IMR-90 (cell line): ENCODE measurements around the gene SHISA8. TPM values are rescaled to one million over a fixed set of nuclear protein-coding genes. Genes with fewer than 3 reads are reported as not detected.

ENCODE experiments used
- ATAC-seq: fragments of 200-7000 bp; cut with Tn5 transposase; 2 replicates; pipeline ENCODE4 v1.9.1; 2020; ENCODE audit warnings: low read depth, mild to moderate bottlenecking, moderate library complexity
- BruUV-seq: library from RNA; stranded (reverse); fragments of 400-500 nt; replicated peaks from 2 replicates; lab custom pipeline; 2021; lab: Mats Ljungman, UMichigan
- CTCF ChIA-PET: fragments of 300-600 bp; formaldehyde crosslinking; extraction: SDS; loops from one replicate; lab custom pipeline; 2021; ENCODE audit warnings: antibody characterized with exemption; lab: Yijun Ruan, JAX
- POLR2A ChIA-PET: fragments of 300-600 bp; sonication (Branson Sonifier 250); formaldehyde crosslinking; loops from one replicate; lab custom pipeline; 2022; ENCODE audit warnings: antibody characterized with exemption; ENCODE audit not compliant: unreplicated experiment; lab: Charles Lee
- DNase-seq: peaks from one replicate; pipeline ENCODE4 v3.0.0; 2013
- H2AFZ ChIP-seq: replicated peaks from 2 replicates; pipeline ENCODE3; 2013; ENCODE audit warnings: low read length, mild to moderate bottlenecking; ENCODE audit not compliant: poor library complexity
- H2AK5ac ChIP-seq: 2 replicates; pipeline ENCODE4 v1.6.1; 2013; ENCODE audit warnings: low read depth, low read length, inconsistent platforms
- H2AK9ac ChIP-seq: replicated peaks from 2 replicates; pipeline ENCODE3; 2013; ENCODE audit warnings: mild to moderate bottlenecking, low read depth, low read length, moderate library complexity; ENCODE audit not compliant: poor library complexity
- H2BK120ac ChIP-seq: 2 replicates; pipeline ENCODE4 v1.6.1; 2013; ENCODE audit warnings: low read depth, low read length, inconsistent platforms
- H2BK15ac ChIP-seq: 3 replicates; pipeline ENCODE4 v1.6.1; 2013; ENCODE audit warnings: low read depth, low read length, inconsistent platforms
- H2BK20ac ChIP-seq: 2 replicates; pipeline ENCODE4 v1.6.1; 2013; ENCODE audit warnings: low read depth, mild to moderate bottlenecking, inconsistent platforms, low read length, moderate library complexity
- H2BK5ac ChIP-seq: 2 replicates; pipeline ENCODE4 v1.6.1; 2013; ENCODE audit warnings: mild to moderate bottlenecking, low read depth, low read length, inconsistent platforms; ENCODE audit not compliant: poor library complexity, severe bottlenecking
- H3K14ac ChIP-seq: replicated peaks from 2 replicates; pipeline ENCODE4 v1.6.1; 2013; ENCODE audit warnings: low read depth, low read length, inconsistent platforms
- H3K18ac ChIP-seq: 2 replicates; pipeline ENCODE4 v1.6.1; 2013; ENCODE audit warnings: low read depth, low read length, control low read depth
- H3K23ac ChIP-seq: 2 replicates; pipeline ENCODE4 v1.6.1; 2013; ENCODE audit warnings: low read depth, low read length, inconsistent platforms
- H3K27ac ChIP-seq: 2 replicates; pipeline ENCODE4 v1.5.1; 2013; ENCODE audit warnings: mild to moderate bottlenecking, control low read depth, low read length; ENCODE audit not compliant: insufficient read depth
- H3K27me3 ChIP-seq: 2 replicates; pipeline ENCODE4 v1.6.1; 2013; ENCODE audit warnings: low read length; ENCODE audit not compliant: control insufficient read depth, insufficient read depth
- H3K36me3 ChIP-seq: 2 replicates; pipeline ENCODE4 v1.6.1; 2013; ENCODE audit warnings: low read length, mixed read lengths; ENCODE audit not compliant: control insufficient read depth, insufficient read depth
- H3K4ac ChIP-seq: 2 replicates; pipeline ENCODE4 v1.6.1; 2013; ENCODE audit warnings: low read depth, low read length, inconsistent platforms
- H3K4me1 ChIP-seq: 2 replicates; pipeline ENCODE4 v1.6.1; 2013; ENCODE audit warnings: low read length, mixed read lengths; ENCODE audit not compliant: control insufficient read depth, insufficient read depth
- H3K4me2 ChIP-seq: 2 replicates; pipeline ENCODE4 v1.6.1; 2013; ENCODE audit warnings: low read depth, mild to moderate bottlenecking, control low read depth, low read length, moderate library complexity
- H3K4me3 ChIP-seq: 2 replicates; pipeline ENCODE4 v1.5.1; 2013; ENCODE audit warnings: low read depth, mild to moderate bottlenecking, control low read depth, low read length, moderate library complexity; ENCODE audit not compliant: insufficient read depth
- H3K56ac ChIP-seq: 2 replicates; pipeline ENCODE4 v1.6.1; 2013; ENCODE audit warnings: low read length, inconsistent platforms; ENCODE audit not compliant: insufficient read depth; ENCODE audit errors: extremely low read depth
- H3K79me1 ChIP-seq, 2 experiments: 2 replicates each; pipeline ENCODE4 v1.6.1; 2013; ENCODE audit warnings: low read length in 2 of 2, inconsistent platforms in 1 of 2, low read depth in 1 of 2
- H3K9ac ChIP-seq: 2 replicates; pipeline ENCODE4 v1.6.1; 2013; ENCODE audit warnings: low read depth, low read length, control low read depth
- H3K9me1 ChIP-seq: 2 replicates; pipeline ENCODE4 v1.6.1; 2013; ENCODE audit warnings: low read length, inconsistent platforms; ENCODE audit not compliant: insufficient read depth
- H3K9me3 ChIP-seq: 2 replicates; pipeline ENCODE4 v1.6.1; 2013; ENCODE audit warnings: low read length; ENCODE audit not compliant: control insufficient read depth, insufficient read depth
- H4K20me1 ChIP-seq: 2 replicates; pipeline ENCODE4 v1.6.1; 2013; ENCODE audit warnings: low read length, inconsistent platforms; ENCODE audit not compliant: insufficient read depth
- H4K5ac ChIP-seq: 2 replicates; pipeline ENCODE4 v1.6.1; 2013; ENCODE audit warnings: mild to moderate bottlenecking, low read depth, low read length, control low read depth
- H4K8ac ChIP-seq, 2 experiments: 2 replicates each; pipeline ENCODE4 v1.6.1; 2013; ENCODE audit warnings: low read depth in 2 of 2, low read length in 2 of 2, control low read depth in 1 of 2, inconsistent platforms in 1 of 2
- H4K91ac ChIP-seq: 2 replicates; pipeline ENCODE4 v1.6.1; 2013; ENCODE audit warnings: low read depth, low read length, inconsistent platforms; ENCODE audit not compliant: insufficient read depth
- BHLHE40 ChIP-seq: fragments of 150-350 bp; IDR thresholded peaks from 2 replicates; pipeline ENCODE4 v1.6.1; 2016; ENCODE audit warnings: mild to moderate bottlenecking, low read depth, low read length
- CEBPB ChIP-seq: IDR thresholded peaks from 2 replicates; pipeline ENCODE4 v1.6.1; 2012; ENCODE audit warnings: low read depth, low read length, improper control_type of control experiment
- CHD1 ChIP-seq: IDR thresholded peaks from 2 replicates; pipeline ENCODE4 v1.6.1; 2012; ENCODE audit warnings: low read depth, low read length, improper control_type of control experiment
- FOS ChIP-seq: fragments of 150-350 bp; IDR thresholded peaks from 2 replicates; pipeline ENCODE4 v1.6.1; 2016; ENCODE audit warnings: low read depth, low read length
- MAFK ChIP-seq: IDR thresholded peaks from 2 replicates; pipeline ENCODE4 v1.6.1; 2012; ENCODE audit warnings: low read depth, low read length, improper control_type of control experiment
- MAZ ChIP-seq: IDR thresholded peaks from 2 replicates; pipeline ENCODE4 v1.6.1; 2012; ENCODE audit warnings: low read depth, mild to moderate bottlenecking, low read length, improper control_type of control experiment, moderate library complexity, borderline replicate concordance
- MXI1 ChIP-seq: IDR thresholded peaks from 2 replicates; pipeline ENCODE4 v1.6.1; 2012; ENCODE audit warnings: low read depth, mild to moderate bottlenecking, low read length, moderate library complexity, borderline replicate concordance
- NFE2L2 ChIP-seq: fragments of 150-350 bp; IDR thresholded peaks from 2 replicates; pipeline ENCODE4 v1.6.1; 2016; ENCODE audit warnings: low read depth, mild to moderate bottlenecking, low read length
- POLR2A ChIP-seq: IDR thresholded peaks from 2 replicates; pipeline ENCODE4 v1.6.1; 2012; ENCODE audit warnings: mild to moderate bottlenecking, low read depth, low read length
- RAD21 ChIP-seq: IDR thresholded peaks from 2 replicates; pipeline ENCODE4 v1.6.1; 2012; ENCODE audit warnings: low read length, improper control_type of control experiment
- RCOR1 ChIP-seq: IDR thresholded peaks from 2 replicates; pipeline ENCODE4 v1.6.1; 2012; ENCODE audit warnings: mild to moderate bottlenecking, low read length, improper control_type of control experiment; ENCODE audit not compliant: insufficient replicate concordance
- RFX5 ChIP-seq: IDR thresholded peaks from 2 replicates; pipeline ENCODE4 v1.8.0; 2012; ENCODE audit warnings: low read depth, mild to moderate bottlenecking, low read length, moderate library complexity
- SMC3 ChIP-seq: fragments of 150-350 bp; IDR thresholded peaks from 2 replicates; pipeline ENCODE4 v1.6.1; 2016; ENCODE audit warnings: low read depth, mild to moderate bottlenecking, antibody characterized with exemption, low read length, moderate library complexity
- WGBS, 2 experiments: methylation state at CpG; one replicate each; pipeline versions ENCODE4 v1.1.5 to v1.1.7; 2013; ENCODE audit warnings: missing lambda C conversion rate in 2 of 2; ENCODE audit not compliant: insufficient read length in 1 of 2; ENCODE audit errors: extremely low coverage in 2 of 2; 5-methylcytosine and 5-hydroxymethylcytosine counted together
- dilution Hi-C: fragments of 300-500 bp; cut with HindIII; formaldehyde crosslinking; loops from one replicate; pipeline ENCODE4 v1.14.3; 2018; ENCODE audit warnings: low sequenced_read_pairs; ENCODE audit not compliant: unreplicated experiment
- in situ Hi-C: fragments of 300-500 bp; cut with MboI; formaldehyde crosslinking; loops from 3 replicates; pipeline ENCODE4 v1.14.3; 2019; ENCODE audit warnings: low sequenced_read_pairs, inconsistent platforms, mixed read lengths
- intact Hi-C: fragments of 100-400 bp; cut with micrococcal nuclease; formaldehyde crosslinking; loops from 2 replicates; pipeline ENCODE4 v1.10.0; 2022
- polyA plus RNA-seq, 3 experiments: library from polyadenylated mRNA; depleted of rRNA; stranded (reverse); fragments of >200 nt; gene quantifications; 2 replicates each; pipeline ENCODE4 v1.2.3, GENCODE V29; 2012; ENCODE audit warnings: low replicate concordance in 1 of 3
- total RNA-seq: library from RNA; depleted of rRNA; stranded (reverse); fragments of >200 nt; gene quantifications from 2 replicates; pipeline ENCODE4 v1.2.3, GENCODE V29; 2012
- TF ChIP-seq, protein P1 (sequence below): fragments of 150-350 bp; IDR thresholded peaks from 2 replicates; pipeline ENCODE4 v1.6.1; 2017; ENCODE audit warnings: mild to moderate bottlenecking, antibody characterized with exemption, low read length, low read depth
- TF ChIP-seq, protein P2 (sequence below): fragments of 150-350 bp; IDR thresholded peaks from 2 replicates; pipeline ENCODE4 v1.6.1; 2016; ENCODE audit warnings: low read depth, mild to moderate bottlenecking, low read length, moderate library complexity, borderline replicate concordance
- TF ChIP-seq, protein P3 (sequence below): conservative IDR thresholded peaks from 2 replicates; pipeline ENCODE4 v1.5.1; 2012; ENCODE audit warnings: mild to moderate bottlenecking, low read depth, low read length, improper control_type of control experiment

Gene SHISA8
- total and polyA plus RNA-seq, 2 of the 4 experiments (the other 2 are of a cell fraction) = not detected

- H2BK120ac ChIP-seq = no peak overlapping the region
- H2BK15ac ChIP-seq = no peak overlapping the region
- no peak overlapping the region for H3K4me2 ChIP-seq
- H3K4me3 ChIP-seq = no peak overlapping the region
- H3K27me3 ChIP-seq = no peaks in the 10 kb centered on the region
- H3K9me3 ChIP-seq = no peaks in the 10 kb centered on the region
- WGBS, 2 experiments = 87% methylated on average over 3 of the region's 15 CpGs; no CpG with 5 or more reads in 1 of the 2 experiments
- no peak overlapping the region for H3K14ac ChIP-seq
- H4K8ac ChIP-seq = no peak overlapping the region
- ATAC-seq (no peak), DNase-seq (no peak)
- no peak overlapping the region for H4K91ac ChIP-seq
- no peak overlapping the region for H3K18ac ChIP-seq
- peaks cover 37% of the 10 kb centered on the region for H3K36me3 ChIP-seq
- no peak overlapping the region for H2AFZ ChIP-seq
- intact Hi-C loops (no loop called here), dilution Hi-C loops (no loop called here), in situ Hi-C loops (no loop called here)
- H3K9ac ChIP-seq = no peak overlapping the region
- no peak overlapping the region for H3K4ac ChIP-seq
- no peaks in the 10 kb centered on the region for H3K79me1 ChIP-seq
- no peak overlapping the region for H2AK5ac ChIP-seq
- no peak overlapping the region for H3K56ac ChIP-seq
- no peak overlapping the region for H3K23ac ChIP-seq
- H2BK20ac ChIP-seq = no peak overlapping the region
- ChIA-PET CTCF (no interaction called here), POLR2A (no interaction called here)
- no peaks in the 10 kb centered on the region for H3K4me1 ChIP-seq
- BruUV-seq = no TSS peak
- H2BK5ac ChIP-seq = no peak overlapping the region
- peaks cover 10% of the 10 kb centered on the region; the same call in 1 of the 2 replicates for H4K20me1 ChIP-seq
- H3K9me1 ChIP-seq = peaks cover 8% of the 10 kb centered on the region; the same call in 1 of the 2 replicates
- no peak overlapping the region for H2AK9ac ChIP-seq
- no peak for TF ChIP-seq POLR2A
- TF ChIP-seq RAD21 = no peak
- no peak for TF ChIP-seq SMC3
- TF ChIP-seq, protein P1, sequence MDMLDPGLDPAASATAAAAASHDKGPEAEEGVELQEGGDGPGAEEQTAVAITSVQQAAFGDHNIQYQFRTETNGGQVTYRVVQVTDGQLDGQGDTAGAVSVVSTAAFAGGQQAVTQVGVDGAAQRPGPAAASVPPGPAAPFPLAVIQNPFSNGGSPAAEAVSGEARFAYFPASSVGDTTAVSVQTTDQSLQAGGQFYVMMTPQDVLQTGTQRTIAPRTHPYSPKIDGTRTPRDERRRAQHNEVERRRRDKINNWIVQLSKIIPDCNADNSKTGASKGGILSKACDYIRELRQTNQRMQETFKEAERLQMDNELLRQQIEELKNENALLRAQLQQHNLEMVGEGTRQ = no peak
- no peak for TF ChIP-seq MAFK
- TF ChIP-seq, protein P2, sequence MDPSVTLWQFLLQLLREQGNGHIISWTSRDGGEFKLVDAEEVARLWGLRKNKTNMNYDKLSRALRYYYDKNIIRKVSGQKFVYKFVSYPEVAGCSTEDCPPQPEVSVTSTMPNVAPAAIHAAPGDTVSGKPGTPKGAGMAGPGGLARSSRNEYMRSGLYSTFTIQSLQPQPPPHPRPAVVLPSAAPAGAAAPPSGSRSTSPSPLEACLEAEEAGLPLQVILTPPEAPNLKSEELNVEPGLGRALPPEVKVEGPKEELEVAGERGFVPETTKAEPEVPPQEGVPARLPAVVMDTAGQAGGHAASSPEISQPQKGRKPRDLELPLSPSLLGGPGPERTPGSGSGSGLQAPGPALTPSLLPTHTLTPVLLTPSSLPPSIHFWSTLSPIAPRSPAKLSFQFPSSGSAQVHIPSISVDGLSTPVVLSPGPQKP = no peak
- no peak for TF ChIP-seq CEBPB
- no peak for TF ChIP-seq MXI1
- TF ChIP-seq, protein P3, sequence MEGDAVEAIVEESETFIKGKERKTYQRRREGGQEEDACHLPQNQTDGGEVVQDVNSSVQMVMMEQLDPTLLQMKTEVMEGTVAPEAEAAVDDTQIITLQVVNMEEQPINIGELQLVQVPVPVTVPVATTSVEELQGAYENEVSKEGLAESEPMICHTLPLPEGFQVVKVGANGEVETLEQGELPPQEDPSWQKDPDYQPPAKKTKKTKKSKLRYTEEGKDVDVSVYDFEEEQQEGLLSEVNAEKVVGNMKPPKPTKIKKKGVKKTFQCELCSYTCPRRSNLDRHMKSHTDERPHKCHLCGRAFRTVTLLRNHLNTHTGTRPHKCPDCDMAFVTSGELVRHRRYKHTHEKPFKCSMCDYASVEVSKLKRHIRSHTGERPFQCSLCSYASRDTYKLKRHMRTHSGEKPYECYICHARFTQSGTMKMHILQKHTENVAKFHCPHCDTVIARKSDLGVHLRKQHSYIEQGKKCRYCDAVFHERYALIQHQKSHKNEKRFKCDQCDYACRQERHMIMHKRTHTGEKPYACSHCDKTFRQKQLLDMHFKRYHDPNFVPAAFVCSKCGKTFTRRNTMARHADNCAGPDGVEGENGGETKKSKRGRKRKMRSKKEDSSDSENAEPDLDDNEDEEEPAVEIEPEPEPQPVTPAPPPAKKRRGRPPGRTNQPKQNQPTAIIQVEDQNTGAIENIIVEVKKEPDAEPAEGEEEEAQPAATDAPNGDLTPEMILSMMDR = no peak
- no peak for TF ChIP-seq CHD1
- no peak for TF ChIP-seq MAZ
- TF ChIP-seq RFX5 = no peak
- no peak for TF ChIP-seq NFE2L2
- no peak for TF ChIP-seq BHLHE40
- TF ChIP-seq FOS = no peak
- TF ChIP-seq RCOR1 = no peak
- H3K27ac ChIP-seq = no peak overlapping the region
- H4K5ac ChIP-seq = no peak overlapping the region
Observed at GRCh38 chr22:41902932-41903421, 11.9 kb downstream of the SHISA8 start.
